GM10847 (cell line): ENCODE measurements around the gene SPANXN1.
"Not testable (repeated sequence)": the region's sequence is repeated elsewhere in the genome, so short reads cannot be mapped to it uniquely, and the experiment has no call there.

Experiments
- POLR2A ChIP-seq: IDR thresholded peaks from 2 replicates; pipeline ENCODE4 v1.6.1; 2011; ENCODE audit not compliant: insufficient read length; ENCODE audit errors: extremely low read depth

The SPANXN1 gene, protein sequence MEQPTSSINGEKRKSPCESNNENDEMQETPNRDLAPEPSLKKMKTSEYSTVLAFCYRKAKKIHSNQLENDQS

DNA sequence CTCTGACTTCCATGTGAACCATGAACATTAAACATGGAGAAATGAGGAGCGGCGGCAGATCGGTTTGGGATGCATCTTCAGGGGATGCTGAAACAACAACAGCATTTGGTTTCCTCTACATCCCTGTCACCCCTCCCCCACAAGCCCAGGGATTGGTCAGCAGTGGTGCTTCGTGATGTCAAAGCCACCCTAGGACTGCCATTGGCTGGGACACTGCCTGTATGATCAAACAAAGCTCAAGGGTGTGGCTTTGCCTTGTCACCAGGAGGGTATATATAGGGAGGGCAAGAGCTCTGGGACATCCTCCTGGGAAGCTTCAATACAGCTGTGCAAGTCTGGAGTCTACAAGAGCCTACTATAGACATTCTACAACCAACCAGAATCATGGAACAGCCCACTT is at the start of gene SPANXN1:
SPANXN1 (plus strand) TSS at position 301 of the 400 bp plus-strand sequence; CDS start at position 385, 84 bp downstream.
- not testable (repeated sequence) for TF ChIP-seq POLR2A

DNA sequence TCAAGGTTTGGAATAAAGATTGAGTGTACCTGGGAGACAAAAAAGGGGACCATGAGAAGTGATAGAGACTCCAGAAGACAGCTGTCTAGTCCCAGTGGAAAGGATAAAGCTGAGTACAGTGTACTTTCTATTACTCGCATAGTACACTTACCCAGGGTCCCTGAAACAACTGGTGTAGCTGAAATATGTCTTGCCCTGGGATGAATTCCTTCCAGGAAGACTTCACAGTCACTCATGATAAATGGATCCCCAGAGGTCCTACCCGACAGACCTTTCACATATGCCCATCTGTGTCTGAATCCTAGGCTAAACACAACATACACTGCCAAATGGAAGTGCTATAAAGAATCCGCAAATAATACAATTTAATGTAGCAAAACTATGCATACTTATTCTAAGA is 48.2 kb upstream of the SPANXN1 start:
- no peak for TF ChIP-seq POLR2A

DNA sequence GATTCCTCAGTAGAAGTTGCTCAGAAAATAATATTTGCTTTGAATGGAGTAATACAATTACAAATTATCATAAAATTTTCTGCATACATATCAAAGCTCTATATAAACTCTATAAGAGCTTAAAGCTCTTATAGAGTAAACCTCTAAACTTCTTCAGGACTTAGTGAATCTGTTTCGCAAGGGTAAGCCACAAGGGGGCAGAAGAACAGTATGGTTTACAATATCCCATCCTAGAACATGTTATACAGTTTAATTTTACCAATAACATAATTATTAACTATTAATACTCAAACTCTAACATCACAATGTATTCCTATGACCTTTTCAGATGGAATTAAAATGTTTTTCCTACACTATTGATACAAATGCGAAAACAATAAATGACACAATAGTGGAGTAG is 33.8 kb upstream of the SPANXN1 start:
- no peak for TF ChIP-seq POLR2A

DNA sequence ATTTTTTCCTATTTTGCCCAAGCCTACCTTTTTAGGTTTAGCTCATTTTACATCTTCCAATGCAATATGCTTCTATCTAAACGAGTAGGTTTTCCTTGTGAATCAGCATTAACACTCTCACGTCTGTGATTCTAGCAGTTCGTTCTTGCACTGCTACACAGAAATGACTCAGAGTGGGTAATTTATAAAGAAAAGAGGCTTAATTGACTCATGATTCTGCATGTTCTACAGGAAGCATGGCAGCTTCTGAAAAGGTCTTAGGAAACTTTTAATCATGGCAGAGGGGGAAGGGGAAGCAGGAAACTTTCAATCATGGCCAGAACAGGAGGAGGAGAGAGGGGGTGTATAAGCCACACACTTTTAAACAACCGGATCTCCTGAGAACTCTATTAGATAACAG is 44.9 kb downstream of the SPANXN1 start:
- no peak for TF ChIP-seq POLR2A
